H9 (cell line): ENCODE results near the gene TCF20. TPM values are rescaled to one million over a fixed set of nuclear protein-coding genes. Genes with fewer than 3 reads are reported as not detected.

ENCODE experiments used
- DNase-seq: peaks from one replicate; pipeline ENCODE4 v3.0.0-alpha.2; 2017
- H2AFZ ChIP-seq: one replicate; pipeline ENCODE4 v1.6.1; 2013; ENCODE audit warnings: mild to moderate bottlenecking, low read length, control low read depth, moderate library complexity
- H2AK5ac ChIP-seq: 2 replicates; pipeline ENCODE4 v1.6.1; 2013; ENCODE audit warnings: low read length, control low read depth, mixed read lengths; ENCODE audit not compliant: insufficient read length
- H2BK120ac ChIP-seq: one replicate; pipeline ENCODE4 v1.6.1; 2013; ENCODE audit warnings: low read depth, mild to moderate bottlenecking, low read length, control low read depth, inconsistent platforms; ENCODE audit not compliant: poor library complexity, severe bottlenecking
- H2BK12ac ChIP-seq: 2 replicates; pipeline ENCODE4 v1.6.1; 2013; ENCODE audit warnings: low read length, control low read depth, mixed read lengths, low read depth; ENCODE audit not compliant: insufficient read length
- H2BK15ac ChIP-seq: 2 replicates; pipeline ENCODE4 v1.6.1; 2013; ENCODE audit warnings: low read depth, low read length, control low read depth
- H2BK20ac ChIP-seq: one replicate; pipeline ENCODE4 v1.6.1; 2013; ENCODE audit warnings: low read depth, mild to moderate bottlenecking, low read length, control low read depth, inconsistent platforms; ENCODE audit not compliant: poor library complexity, severe bottlenecking
- H2BK5ac ChIP-seq: 2 replicates; pipeline ENCODE4 v1.6.1; 2013; ENCODE audit warnings: low read length, control low read depth, mixed read lengths; ENCODE audit not compliant: insufficient read length
- H3K14ac ChIP-seq: 2 replicates; pipeline ENCODE4 v1.6.1; 2013; ENCODE audit warnings: low read length, control low read depth; ENCODE audit not compliant: insufficient read depth
- H3K18ac ChIP-seq: 2 replicates; pipeline ENCODE4 v1.6.1; 2013; ENCODE audit warnings: low read depth, mild to moderate bottlenecking, mixed read lengths, low read length, control low read depth; ENCODE audit not compliant: insufficient read length
- H3K23ac ChIP-seq: 2 replicates; pipeline ENCODE4 v1.6.1; 2013; ENCODE audit warnings: low read length, control low read depth, mixed read lengths, low read depth; ENCODE audit not compliant: insufficient read length
- H3K23me2 ChIP-seq: 2 replicates; pipeline ENCODE4 v1.6.1; 2013; ENCODE audit warnings: low read depth, mild to moderate bottlenecking, mixed read lengths, low read length, control low read depth; ENCODE audit not compliant: insufficient read length, poor library complexity, severe bottlenecking
- H3K27ac ChIP-seq: 2 replicates; pipeline ENCODE4 v1.5.1; 2013; ENCODE audit warnings: low read length, control low read depth, mixed read lengths, low read depth; ENCODE audit not compliant: insufficient read length
- H3K27me3 ChIP-seq: 2 replicates; pipeline ENCODE4 v1.6.1; 2013; ENCODE audit warnings: low read length, control low read depth, inconsistent platforms; ENCODE audit not compliant: insufficient read depth
- H3K4ac ChIP-seq: 2 replicates; pipeline ENCODE4 v1.6.1; 2013; ENCODE audit warnings: low read depth, mild to moderate bottlenecking, control low read depth, inconsistent platforms, low read length, moderate library complexity
- H3K4me1 ChIP-seq: 2 replicates; pipeline ENCODE4 v1.6.1; 2013; ENCODE audit warnings: low read length, control low read depth, inconsistent platforms; ENCODE audit not compliant: insufficient read depth
- H3K4me2 ChIP-seq: 2 replicates; pipeline ENCODE4 v1.6.1; 2013; ENCODE audit warnings: low read length, control low read depth, mixed read lengths; ENCODE audit not compliant: insufficient read length, insufficient read depth
- H3K56ac ChIP-seq: 2 replicates; pipeline ENCODE4 v1.6.1; 2013; ENCODE audit warnings: low read depth, mild to moderate bottlenecking, mixed read lengths, low read length, control low read depth; ENCODE audit not compliant: insufficient read length
- H3K79me1 ChIP-seq: 2 replicates; pipeline ENCODE4 v1.6.1; 2013; ENCODE audit warnings: low read depth, mild to moderate bottlenecking, moderate library complexity, low read length, control low read depth, inconsistent platforms; ENCODE audit not compliant: insufficient read depth, poor library complexity, severe bottlenecking
- H3K79me2 ChIP-seq: 2 replicates; pipeline ENCODE4 v1.6.1; 2013; ENCODE audit warnings: low read length, control low read depth, inconsistent platforms; ENCODE audit not compliant: insufficient read depth
- H3K9ac ChIP-seq: 2 replicates; pipeline ENCODE4 v1.6.1; 2013; ENCODE audit warnings: low read length, control low read depth, mixed read lengths; ENCODE audit not compliant: insufficient read length; ENCODE audit errors: extremely low read depth
- H3K9me3 ChIP-seq: one replicate; pipeline ENCODE4 v1.6.1; 2013; ENCODE audit warnings: low read depth, low read length, inconsistent platforms; ENCODE audit not compliant: control insufficient read depth
- H3T11ph ChIP-seq: one replicate; pipeline ENCODE4 v1.6.1; 2013; ENCODE audit warnings: mild to moderate bottlenecking, low read length, control low read depth, inconsistent platforms
- H4K20me1 ChIP-seq: one replicate; pipeline ENCODE4 v1.6.1; 2013; ENCODE audit not compliant: control insufficient read depth, insufficient read length, insufficient read depth
- H4K5ac ChIP-seq: 2 replicates; pipeline ENCODE4 v1.6.1; 2013; ENCODE audit warnings: low read depth, mild to moderate bottlenecking, mixed read lengths, low read length, control low read depth; ENCODE audit not compliant: insufficient read length
- H4K8ac ChIP-seq: replicated peaks from 2 replicates; pipeline ENCODE4 v1.6.1; 2013; ENCODE audit warnings: low read length, control low read depth, mixed read lengths, low read depth; ENCODE audit not compliant: insufficient read length
- H4K91ac ChIP-seq: 2 replicates; pipeline ENCODE4 v1.6.1; 2013; ENCODE audit warnings: low read depth, mild to moderate bottlenecking, moderate library complexity, mixed read lengths, low read length, control low read depth; ENCODE audit not compliant: insufficient read length
- H3K27ac Mint-ChIP-seq, 3 experiments: 2 replicates in 2 of 3; 3 replicates in 1 of 3; pipeline ENCODE4 v1.8.0; 2020 to 2021; ENCODE audit warnings: mixed read lengths in 3 of 3, mild to moderate bottlenecking in 1 of 3, moderate library complexity in 1 of 3
- H3K27me3 Mint-ChIP-seq: 2 replicates; pipeline ENCODE4 v1.8.0; 2021; ENCODE audit warnings: low read depth, mild to moderate bottlenecking, moderate library complexity, mixed read lengths
- H3K36me3 Mint-ChIP-seq, 3 experiments: 2 replicates in 2 of 3; 3 replicates in 1 of 3; pipeline ENCODE4 v1.8.0; 2020 to 2021; ENCODE audit warnings: low read depth in 3 of 3, mixed read lengths in 3 of 3; ENCODE audit not compliant: insufficient read depth in 1 of 3
- H3K4me1 Mint-ChIP-seq, 2 experiments: 2 replicates each; pipeline ENCODE4 v1.8.0; 2020; ENCODE audit warnings: mixed read lengths in 2 of 2
- H3K4me3 Mint-ChIP-seq, 2 experiments: 2 replicates in 1 of 2; 3 replicates in 1 of 2; pipeline ENCODE4 v1.8.0; 2020 to 2021; ENCODE audit warnings: mild to moderate bottlenecking in 2 of 2, mixed read lengths in 2 of 2, moderate library complexity in 1 of 2
- H3K9me3 Mint-ChIP-seq, 2 experiments: 2 replicates in 1 of 2; 3 replicates in 1 of 2; pipeline ENCODE4 v1.8.0; 2020; ENCODE audit warnings: mild to moderate bottlenecking in 2 of 2, mixed read lengths in 2 of 2, moderate library complexity in 1 of 2
- CTCF ChIP-seq: fragments of 200-600 bp; sonication (generic); conservative IDR thresholded peaks from 3 replicates; pipeline ENCODE4 v1.8.0; 2021; ENCODE audit warnings: antibody characterized with exemption, mild to moderate bottlenecking
- WGBS: extraction: QIAGEN DNeasy Blood & Tissue Kit; methylation state at CpG from one replicate; pipeline ENCODE4 v1.1.7; 2013; ENCODE audit warnings: missing lambda C conversion rate, low lambda C conversion rate, mixed read lengths; ENCODE audit not compliant: insufficient read length; ENCODE audit errors: extremely low coverage; 5-methylcytosine and 5-hydroxymethylcytosine counted together
- total RNA-seq: library from RNA; stranded (reverse); gene quantifications from 2 replicates; pipeline ENCODE4 v1.2.1, GENCODE V29; 2021

TCF20 gene
- total RNA-seq, 1 experiment from 2014 or later, result 75.6 TPM

GRCh38 chr22:42299586-42300258, 29.3 kb upstream of the TCF20 start:
- Histone ChIP-seq H2BK12ac (no peak overlapping the region), H2AK5ac (no peak overlapping the region), H2BK120ac (no peak overlapping the region), H3K79me1 (no peaks in the 10 kb centered on the region), H3K56ac (no peak overlapping the region), H4K8ac (no peak overlapping the region), H3K27me3 (no peaks in the 10 kb centered on the region; the same call in 1 of the 2 replicates), H2BK20ac (no peak overlapping the region), H3K27ac (no peak overlapping the region), H4K5ac (no peak overlapping the region), H3K23me2 (peaks cover 4% of the 10 kb centered on the region), H2BK5ac (no peak overlapping the region), H3K18ac (no peak overlapping the region), H3T11ph (no peak overlapping the region), H3K79me2 (no peaks in the 10 kb centered on the region), H3K14ac (no peak overlapping the region), H3K4me2 (peak overlapping the region; percentile 68), H4K91ac (no peak overlapping the region), H4K20me1 (no peaks in the 10 kb centered on the region), H3K9me3 (no peaks in the 10 kb centered on the region), H2AFZ (no peak overlapping the region), H3K4ac (no peak overlapping the region), H3K23ac (no peak overlapping the region), H3K9ac (no peak overlapping the region), H3K4me1 (peaks cover 11% of the 10 kb centered on the region; the same call in 1 of the 2 replicates), H2BK15ac (no peak overlapping the region)
- Mint-ChIP-seq H3K36me3 (no peaks in the 10 kb centered on the region), H3K4me3 (peak overlapping the region; percentile 42 to 78), H3K9me3 (no peaks in the 10 kb centered on the region), H3K27me3 (peaks cover 40% of the 10 kb centered on the region), H3K4me1 (peaks cover 52 to 73% of the 10 kb centered on the region in 2 experiments), H3K27ac (peak overlapping the region in 2 of 3 experiments; percentile 84 to 95; a peak in 2 of 7 replicates)
- TF ChIP-seq CTCF, result no peak
- WGBS, result no CpG with 5 or more reads among the region's 19 CpGs
- peak; percentile 77 for DNase-seq
